Omental fat pad (tissue), 4 donors: ENCODE measurements around the gene LSMEM2. TPM values are rescaled to one million over a fixed set of nuclear protein-coding genes. Genes with fewer than 3 reads are reported as not detected.

Experiments used
- ATAC-seq: fragments of 150-250 bp; one replicate; pipeline ENCODE4 v1.9.1; 2016; ENCODE audit warnings: mild to moderate bottlenecking, moderate library complexity; ENCODE audit not compliant: low FRiP score
- DNase-seq: peaks from one replicate; pipeline ENCODE4 v3.0.0-alpha.2; 2019; ENCODE audit warnings: low spot score
- CTCF ChIP-seq, 3 donors: fragments of 450-650 bp; IDR thresholded peaks; one replicate each; pipeline ENCODE4 v1.5.1; 2016 to 2017; ENCODE audit warnings: antibody characterized with exemption in 3 of 3, mild to moderate bottlenecking in 3 of 3, moderate library complexity in 2 of 3
- total RNA-seq, 4 donors: library from RNA; depleted of rRNA; stranded (reverse); fragments of >200 nt; gene quantifications; one replicate each; pipeline ENCODE4 v1.1.0, GENCODE V29; 2016

LSMEM2 gene
- total RNA-seq, 4 donors from 2014 or later = not detected

GRCh38 chr3:50317300-50317699 is 38.4 kb downstream of the LSMEM2 start:
- ATAC-seq (no peak), DNase-seq (no peak)
- TF ChIP-seq CTCF (IDR thresholded peaks at IDR 0.05) = no peak

GRCh38 chr3:50318163-50318562 is 39.3 kb downstream of the LSMEM2 start:
- DNase-seq (no peak), ATAC-seq (no peak)

GRCh38 chr3:50318615-50319014 is 39.7 kb downstream of the LSMEM2 start:
- DNase-seq (no peak), ATAC-seq (no peak)
- no peak for TF ChIP-seq CTCF (IDR thresholded peaks at IDR 0.05)

More at GRCh38 chr3:50318163-50318562, 39.3 kb downstream of the LSMEM2 start:
- no peak for TF ChIP-seq CTCF (IDR thresholded peaks at IDR 0.05)

- ATAC-seq (no peak), DNase-seq (no peak)
- no peak for TF ChIP-seq CTCF (IDR thresholded peaks at IDR 0.05)
Observed at GRCh38 chr3:50319181-50319893, 40.5 kb downstream of the LSMEM2 start.

GRCh38 chr3:50319894-50320625 is 41.2 kb downstream of the LSMEM2 start:
- TF ChIP-seq CTCF (IDR thresholded peaks at IDR 0.05) = no peak
- DNase-seq (no peak), ATAC-seq (no peak)

- no peak for TF ChIP-seq CTCF (IDR thresholded peaks at IDR 0.05)
- ATAC-seq (peak; percentile 70), DNase-seq (no peak)
Observed at GRCh38 chr3:50320853-50321335, 42.0 kb downstream of the LSMEM2 start.
